ENCODE results near the gene TNFSF15.
"Not testable (repeated sequence)": the region's sequence is repeated elsewhere in the genome, so short reads cannot be mapped to it uniquely, and the experiment has no call there.

TNFSF15 gene

DNA sequence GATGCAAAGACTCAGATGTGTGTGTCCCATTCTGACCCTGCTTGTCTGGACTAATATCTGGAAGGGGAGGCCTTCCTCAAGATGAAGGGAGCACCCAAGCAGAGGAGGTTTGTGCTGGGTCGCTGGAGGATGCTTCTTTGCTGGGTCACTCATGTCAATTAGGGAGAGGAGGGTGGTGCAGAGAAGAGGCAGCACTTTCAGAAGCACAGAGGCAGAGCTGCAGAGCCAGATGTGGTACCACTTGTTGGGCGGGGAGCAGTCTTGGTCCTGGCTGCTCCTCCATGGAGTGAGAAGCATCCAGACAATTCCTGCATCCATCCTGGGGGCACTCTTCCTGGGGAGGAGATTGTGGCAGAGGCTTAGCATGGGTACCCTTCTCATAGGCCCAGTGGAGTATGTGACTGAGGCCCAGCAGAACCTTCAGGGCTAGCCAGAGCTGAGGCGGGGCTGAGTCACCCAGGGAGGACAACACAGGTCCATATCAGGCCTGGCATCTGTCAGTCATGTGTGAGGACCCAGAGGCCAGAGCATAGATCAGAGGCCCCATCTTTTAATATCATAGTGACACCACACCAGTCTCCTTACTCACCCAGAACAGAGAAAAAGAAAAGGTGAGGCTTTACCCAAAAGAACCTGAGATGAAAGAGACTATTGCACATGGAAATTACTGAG lies 59.8 kb downstream of the TNFSF15 start:
- TF ChIP-seq CTCF (IDR thresholded peaks at IDR 0.05; ENCODE audit: low read depth, low read length) = no peak
- no peaks in the 10 kb centered on the region for H3K9me3 ChIP-seq
- no peak overlapping the region for H3K4me3 ChIP-seq (ENCODE audit: low read depth, low read length)
- no peaks in the 10 kb centered on the region for H3K36me3 ChIP-seq
- DNase-seq = no peak
- H3K27me3 ChIP-seq = no peaks in the 10 kb centered on the region
- no peaks in the 10 kb centered on the region for H3K4me1 ChIP-seq

- no peaks in the 10 kb centered on the region for H3K36me3 ChIP-seq
- H3K4me1 ChIP-seq = no peaks in the 10 kb centered on the region
- H3K9me3 ChIP-seq = no peaks in the 10 kb centered on the region
- no peaks in the 10 kb centered on the region for H3K27me3 ChIP-seq
- no peak for TF ChIP-seq CTCF (IDR thresholded peaks at IDR 0.05; ENCODE audit: low read depth, low read length)
- DNase-seq = no peak
- no peak overlapping the region for H3K4me3 ChIP-seq (ENCODE audit: low read depth, low read length)
These were observed 60.6 kb downstream of the TNFSF15 start for GRCh38 chr9:114745108-114745848.

- DNase-seq = no peak
- Histone ChIP-seq H3K4me3 (ENCODE audit: low read depth, low read length) (no peak overlapping the region), H3K36me3 (no peaks in the 10 kb centered on the region), H3K4me1 (no peaks in the 10 kb centered on the region), H3K9me3 (no peaks in the 10 kb centered on the region), H3K27me3 (no peaks in the 10 kb centered on the region)
- TF ChIP-seq CTCF (IDR thresholded peaks at IDR 0.05; ENCODE audit: low read depth, low read length) = no peak
These were observed 62.4 kb downstream of the TNFSF15 start for GRCh38 chr9:114743446-114743845.

GRCh38 chr9:114742947-114743346 lies 62.9 kb downstream of the TNFSF15 start:
- Histone ChIP-seq H3K27me3 (no peaks in the 10 kb centered on the region), H3K9me3 (no peaks in the 10 kb centered on the region), H3K4me1 (no peaks in the 10 kb centered on the region), H3K4me3 (ENCODE audit: low read depth, low read length) (no peak overlapping the region), H3K36me3 (no peaks in the 10 kb centered on the region)
- no peak for TF ChIP-seq CTCF (IDR thresholded peaks at IDR 0.05; ENCODE audit: low read depth, low read length)
- no peak for DNase-seq

GRCh38 chr9:114741521-114741920 lies 64.3 kb downstream of the TNFSF15 start:
- not testable (repeated sequence) for H3K4me3 ChIP-seq (ENCODE audit: low read depth, low read length); H3K4me1 ChIP-seq; DNase-seq; H3K9me3 ChIP-seq; H3K27me3 ChIP-seq; H3K36me3 ChIP-seq

DNA sequence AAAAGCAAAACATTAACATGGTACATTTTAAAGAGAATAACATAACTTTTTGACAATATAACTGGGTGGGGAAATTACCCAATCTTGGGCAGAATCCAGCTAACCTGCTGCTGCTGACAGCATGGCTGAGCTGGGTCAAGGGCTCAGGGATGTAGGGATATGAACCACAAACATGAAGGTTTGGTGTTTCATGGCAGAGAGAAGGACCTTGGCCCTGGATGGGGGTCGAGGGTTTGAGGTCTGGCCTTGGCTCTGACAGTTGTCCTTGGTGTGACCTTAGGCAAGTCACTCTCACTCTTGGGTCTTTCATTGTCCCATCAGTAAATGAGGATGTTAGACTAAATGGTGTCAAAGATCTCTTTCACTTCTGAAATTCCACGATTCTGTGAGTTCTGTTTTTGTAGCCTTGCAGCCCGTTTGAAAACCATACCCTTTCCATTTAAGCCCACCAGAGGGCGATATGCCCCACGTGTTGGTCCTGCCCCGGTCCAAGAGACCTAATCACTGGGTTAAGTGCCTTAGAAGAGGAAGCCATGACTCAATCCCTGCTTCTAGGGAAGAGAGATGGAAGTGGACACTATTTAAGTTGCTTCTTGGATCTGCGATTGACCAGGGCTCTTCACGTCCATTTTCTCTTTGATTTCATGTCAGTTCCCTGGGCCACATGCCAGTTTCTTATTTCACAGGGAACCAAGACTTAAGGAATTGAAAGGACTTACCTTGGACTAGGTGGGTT lies 67.1 kb downstream of the TNFSF15 start:
- DNase-seq = peak; percentile 56
- H3K4me3 ChIP-seq (ENCODE audit: low read depth, low read length) = no peak overlapping the region
- no peaks in the 10 kb centered on the region for H3K36me3 ChIP-seq
- TF ChIP-seq CTCF (IDR thresholded peaks at IDR 0.05; ENCODE audit: low read depth, low read length) = peak; percentile 82
- no peaks in the 10 kb centered on the region for H3K27me3 ChIP-seq
- H3K9me3 ChIP-seq = no peaks in the 10 kb centered on the region
- H3K4me1 ChIP-seq = no peaks in the 10 kb centered on the region

All from BE2C (cell line).